ENCODE results near the gene ZDHHC24.
A peak's percentile ranks its signal among the peaks of the same experiment; 100 is the strongest.
"Not testable (repeated sequence)": the region's sequence is repeated elsewhere in the genome, so short reads cannot be mapped to it uniquely, and the experiment has no call there.

ZDHHC24 gene

GRCh38 chr11:66582565-66583147, 36.8 kb upstream of the ZDHHC24 start:
- H3K36me3 ChIP-seq (ENCODE audit: control insufficient read depth in 2 of 2, insufficient read depth in 2 of 2, low read length in 2 of 2); H3K4me3 ChIP-seq (ENCODE audit: low read length in 2 of 2); H3K27me3 ChIP-seq (ENCODE audit: control insufficient read depth in 1 of 2, insufficient read depth in 2 of 2, low read length in 2 of 2); H3K9me3 ChIP-seq (ENCODE audit: control insufficient read depth in 2 of 2, low read length in 2 of 2); H3K27ac ChIP-seq (ENCODE audit: low read length); H3K9ac ChIP-seq (ENCODE audit: low read length in 2 of 2); H3K4me1 ChIP-seq (ENCODE audit: control insufficient read depth, insufficient read depth, low read length): not testable (repeated sequence)

GRCh38 chr11:66581261-66581660, 35.4 kb upstream of the ZDHHC24 start:
- Histone ChIP-seq H3K4me1 (ENCODE audit: control insufficient read depth, insufficient read depth, low read length) (peaks cover 4% of the 10 kb centered on the region), H3K9me3 (ENCODE audit: control insufficient read depth in 2 of 2, low read length in 2 of 2) (no peaks in the 10 kb centered on the region), H3K27ac (ENCODE audit: low read length) (no peak overlapping the region), H3K36me3 (ENCODE audit: control insufficient read depth in 2 of 2, insufficient read depth in 2 of 2, low read length in 2 of 2) (no peaks in the 10 kb centered on the region), H3K27me3 (ENCODE audit: control insufficient read depth in 1 of 2, insufficient read depth in 2 of 2, low read length in 2 of 2) (no peaks in the 10 kb centered on the region), H3K9ac (ENCODE audit: low read length in 2 of 2) (no peak overlapping the region), H3K4me3 (ENCODE audit: low read length in 2 of 2) (no peak overlapping the region)

GRCh38 chr11:66580803-66581202, 35.0 kb upstream of the ZDHHC24 start:
- Histone ChIP-seq H3K9me3 (ENCODE audit: control insufficient read depth in 2 of 2, low read length in 2 of 2) (no peaks in the 10 kb centered on the region), H3K9ac (ENCODE audit: low read length in 2 of 2) (no peak overlapping the region), H3K36me3 (ENCODE audit: control insufficient read depth in 2 of 2, insufficient read depth in 2 of 2, low read length in 2 of 2) (no peaks in the 10 kb centered on the region), H3K27ac (ENCODE audit: low read length) (no peak overlapping the region), H3K4me1 (ENCODE audit: control insufficient read depth, insufficient read depth, low read length) (peaks cover 4% of the 10 kb centered on the region), H3K4me3 (ENCODE audit: low read length in 2 of 2) (no peak overlapping the region), H3K27me3 (ENCODE audit: control insufficient read depth in 1 of 2, insufficient read depth in 2 of 2, low read length in 2 of 2) (no peaks in the 10 kb centered on the region)

GRCh38 chr11:66579017-66579606, 33.3 kb upstream of the ZDHHC24 start:
- peak overlapping the region in 1 of 2 donors; percentile 22 for H3K4me3 ChIP-seq (ENCODE audit: low read length in 2 of 2)
- H3K36me3 ChIP-seq (ENCODE audit: control insufficient read depth in 2 of 2, insufficient read depth in 2 of 2, low read length in 2 of 2) = no peaks in the 10 kb centered on the region
- H3K9me3 ChIP-seq (ENCODE audit: control insufficient read depth in 2 of 2, low read length in 2 of 2) = no peaks in the 10 kb centered on the region
- peaks cover 4% of the 10 kb centered on the region for H3K4me1 ChIP-seq (ENCODE audit: control insufficient read depth, insufficient read depth, low read length)
- no peak overlapping the region for H3K9ac ChIP-seq (ENCODE audit: low read length in 2 of 2)
- H3K27me3 ChIP-seq (ENCODE audit: control insufficient read depth in 1 of 2, insufficient read depth in 2 of 2, low read length in 2 of 2) = no peaks in the 10 kb centered on the region
- no peak overlapping the region for H3K27ac ChIP-seq (ENCODE audit: low read length)

- Histone ChIP-seq H3K27me3 (ENCODE audit: control insufficient read depth in 1 of 2, insufficient read depth in 2 of 2, low read length in 2 of 2) (no peaks in the 10 kb centered on the region), H3K36me3 (ENCODE audit: control insufficient read depth in 2 of 2, insufficient read depth in 2 of 2, low read length in 2 of 2) (peaks cover 0 to 4% of the 10 kb centered on the region in 2 donors), H3K4me1 (ENCODE audit: control insufficient read depth, insufficient read depth, low read length) (peaks cover 14% of the 10 kb centered on the region), H3K9me3 (ENCODE audit: control insufficient read depth in 2 of 2, low read length in 2 of 2) (no peaks in the 10 kb centered on the region), H3K9ac (ENCODE audit: low read length in 2 of 2) (no peak overlapping the region), H3K4me3 (ENCODE audit: low read length in 2 of 2) (no peak overlapping the region), H3K27ac (ENCODE audit: low read length) (no peak overlapping the region)
Measured at GRCh38 chr11:66570850-66571180, 25.0 kb upstream of the ZDHHC24 start.

- no peak overlapping the region for H3K27ac ChIP-seq (ENCODE audit: low read length)
- no peak overlapping the region for H3K4me3 ChIP-seq (ENCODE audit: low read length in 2 of 2)
Measured at GRCh38 chr11:66570079-66570849, 24.4 kb upstream of the ZDHHC24 start.

GRCh38 chr11:66569076-66569475, 23.2 kb upstream of the ZDHHC24 start:
- no peaks in the 10 kb centered on the region for H3K9me3 ChIP-seq (ENCODE audit: control insufficient read depth in 2 of 2, low read length in 2 of 2)
- peaks cover 6 to 8% of the 10 kb centered on the region in 2 donors for H3K36me3 ChIP-seq (ENCODE audit: control insufficient read depth in 2 of 2, insufficient read depth in 2 of 2, low read length in 2 of 2)
- peaks cover 14% of the 10 kb centered on the region for H3K4me1 ChIP-seq (ENCODE audit: control insufficient read depth, insufficient read depth, low read length)
- peak overlapping the region in 1 of 2 donors; percentile 76 for H3K4me3 ChIP-seq (ENCODE audit: low read length in 2 of 2)
- no peaks in the 10 kb centered on the region for H3K27me3 ChIP-seq (ENCODE audit: control insufficient read depth in 1 of 2, insufficient read depth in 2 of 2, low read length in 2 of 2)
- no peak overlapping the region for H3K9ac ChIP-seq (ENCODE audit: low read length in 2 of 2)
- H3K27ac ChIP-seq (ENCODE audit: low read length) = no peak overlapping the region

More at GRCh38 chr11:66570079-66570849, 24.4 kb upstream of the ZDHHC24 start:
- Histone ChIP-seq H3K4me1 (ENCODE audit: control insufficient read depth, insufficient read depth, low read length) (peaks cover 14% of the 10 kb centered on the region), H3K36me3 (ENCODE audit: control insufficient read depth in 2 of 2, insufficient read depth in 2 of 2, low read length in 2 of 2) (peaks cover 0 to 8% of the 10 kb centered on the region in 2 donors), H3K27me3 (ENCODE audit: control insufficient read depth in 1 of 2, insufficient read depth in 2 of 2, low read length in 2 of 2) (no peaks in the 10 kb centered on the region), H3K9ac (ENCODE audit: low read length in 2 of 2) (no peak overlapping the region), H3K9me3 (ENCODE audit: control insufficient read depth in 2 of 2, low read length in 2 of 2) (no peaks in the 10 kb centered on the region)

- peak within 1 kb of the TSS; percentile 51 for H3K9ac ChIP-seq (ENCODE audit: low read length in 2 of 2)
- no peak within 1 kb of the TSS for H3K27ac ChIP-seq (ENCODE audit: low read length)
- H3K27me3 ChIP-seq (ENCODE audit: control insufficient read depth in 1 of 2, insufficient read depth in 2 of 2, low read length in 2 of 2) = no peaks in the 10 kb centered on the region
Measured at GRCh38 chr11:66568124-66568916, 22.5 kb upstream of the ZDHHC24 start, which contains the start of gene CTSF. TSS of gene CTSF (minus strand) at chr11:66568606. CDS start at chr11:66568486, 120 bp downstream.

GRCh38 chr11:66567787-66568123, 21.9 kb upstream of the ZDHHC24 start:
- Histone ChIP-seq H3K36me3 (ENCODE audit: control insufficient read depth in 2 of 2, insufficient read depth in 2 of 2, low read length in 2 of 2) (peaks cover 6 to 8% of the 10 kb centered on the region in 2 donors), H3K4me1 (ENCODE audit: control insufficient read depth, insufficient read depth, low read length) (peaks cover 14% of the 10 kb centered on the region), H3K27ac (ENCODE audit: low read length) (no peak overlapping the region), H3K4me3 (ENCODE audit: low read length in 2 of 2) (peak overlapping the region; percentile 57 to 76), H3K27me3 (ENCODE audit: control insufficient read depth in 1 of 2, insufficient read depth in 2 of 2, low read length in 2 of 2) (no peaks in the 10 kb centered on the region), H3K9ac (ENCODE audit: low read length in 2 of 2) (peak overlapping the region; percentile 51), H3K9me3 (ENCODE audit: control insufficient read depth in 2 of 2, low read length in 2 of 2) (no peaks in the 10 kb centered on the region)

More at GRCh38 chr11:66568124-66568916, 22.5 kb upstream of the ZDHHC24 start, which contains the start of gene CTSF:
- H3K4me1 ChIP-seq (ENCODE audit: control insufficient read depth, insufficient read depth, low read length) = peaks cover 14% of the 10 kb centered on the region
- H3K9me3 ChIP-seq (ENCODE audit: control insufficient read depth in 2 of 2, low read length in 2 of 2) = no peaks in the 10 kb centered on the region
- peak within 1 kb of the TSS; percentile 57 to 76 for H3K4me3 ChIP-seq (ENCODE audit: low read length in 2 of 2)
- H3K36me3 ChIP-seq (ENCODE audit: control insufficient read depth in 2 of 2, insufficient read depth in 2 of 2, low read length in 2 of 2) = peaks cover 6 to 8% of the 10 kb centered on the region in 2 donors

GRCh38 chr11:66566221-66566620, 20.4 kb upstream of the ZDHHC24 start:
- Histone ChIP-seq H3K4me3 (ENCODE audit: low read length in 2 of 2) (no peak overlapping the region), H3K27me3 (ENCODE audit: control insufficient read depth in 1 of 2, insufficient read depth in 2 of 2, low read length in 2 of 2) (no peaks in the 10 kb centered on the region), H3K4me1 (ENCODE audit: control insufficient read depth, insufficient read depth, low read length) (peaks cover 14% of the 10 kb centered on the region), H3K36me3 (ENCODE audit: control insufficient read depth in 2 of 2, insufficient read depth in 2 of 2, low read length in 2 of 2) (peaks cover 6 to 8% of the 10 kb centered on the region in 2 donors), H3K9ac (ENCODE audit: low read length in 2 of 2) (no peak overlapping the region), H3K27ac (ENCODE audit: low read length) (no peak overlapping the region), H3K9me3 (ENCODE audit: control insufficient read depth in 2 of 2, low read length in 2 of 2) (no peaks in the 10 kb centered on the region)

Measured in stomach smooth muscle (tissue), 2 donors.